GM10248 (cell line): Measurements from ENCODE around the gene REELD1.

Source experiments
- CTCF ChIA-PET: fragments of 300-600 bp; sonication (Branson Sonifier 250); formaldehyde crosslinking; extraction: SDS; loops from one replicate; lab custom pipeline; 2021; ENCODE audit warnings: antibody characterized with exemption; lab: Yijun Ruan, JAX
- POLR2A ChIA-PET: fragments of 350-650 bp; sonication (Branson Sonifier 250); formaldehyde crosslinking; extraction: SDS; loops from one replicate; lab custom pipeline; 2020; ENCODE audit warnings: antibody characterized with exemption; lab: Yijun Ruan, JAX
- DNase-seq: peaks from one replicate; pipeline ENCODE4 v3.0.0; 2012; ENCODE audit errors: extremely low spot score
- TF ChIP-seq, protein P1 (sequence below): IDR thresholded peaks from 2 replicates; pipeline ENCODE4 v1.5.1; 2012; ENCODE audit warnings: mild to moderate bottlenecking, low read depth; ENCODE audit errors: extremely low read depth, missing control alignments, control extremely low read depth

Gene REELD1

GRCh38 chr4:146214238-146214637, at the start of gene REELD1:
Gene REELD1 (plus strand): TSS chr4:146214538. CDS start chr4:146216953, 2,415 bp downstream.
- TF ChIP-seq, protein P1, sequence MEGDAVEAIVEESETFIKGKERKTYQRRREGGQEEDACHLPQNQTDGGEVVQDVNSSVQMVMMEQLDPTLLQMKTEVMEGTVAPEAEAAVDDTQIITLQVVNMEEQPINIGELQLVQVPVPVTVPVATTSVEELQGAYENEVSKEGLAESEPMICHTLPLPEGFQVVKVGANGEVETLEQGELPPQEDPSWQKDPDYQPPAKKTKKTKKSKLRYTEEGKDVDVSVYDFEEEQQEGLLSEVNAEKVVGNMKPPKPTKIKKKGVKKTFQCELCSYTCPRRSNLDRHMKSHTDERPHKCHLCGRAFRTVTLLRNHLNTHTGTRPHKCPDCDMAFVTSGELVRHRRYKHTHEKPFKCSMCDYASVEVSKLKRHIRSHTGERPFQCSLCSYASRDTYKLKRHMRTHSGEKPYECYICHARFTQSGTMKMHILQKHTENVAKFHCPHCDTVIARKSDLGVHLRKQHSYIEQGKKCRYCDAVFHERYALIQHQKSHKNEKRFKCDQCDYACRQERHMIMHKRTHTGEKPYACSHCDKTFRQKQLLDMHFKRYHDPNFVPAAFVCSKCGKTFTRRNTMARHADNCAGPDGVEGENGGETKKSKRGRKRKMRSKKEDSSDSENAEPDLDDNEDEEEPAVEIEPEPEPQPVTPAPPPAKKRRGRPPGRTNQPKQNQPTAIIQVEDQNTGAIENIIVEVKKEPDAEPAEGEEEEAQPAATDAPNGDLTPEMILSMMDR: no peak
- POLR2A ChIA-PET: no interaction called here
- CTCF ChIA-PET: interaction anchor here (1.6 to 1.7 kb wide), 2 partner anchors 11 to 119 kb away, joined by 4 to 5 read pairs; no protein-coding TSS in a partner anchor
- no peak for DNase-seq

DNA sequence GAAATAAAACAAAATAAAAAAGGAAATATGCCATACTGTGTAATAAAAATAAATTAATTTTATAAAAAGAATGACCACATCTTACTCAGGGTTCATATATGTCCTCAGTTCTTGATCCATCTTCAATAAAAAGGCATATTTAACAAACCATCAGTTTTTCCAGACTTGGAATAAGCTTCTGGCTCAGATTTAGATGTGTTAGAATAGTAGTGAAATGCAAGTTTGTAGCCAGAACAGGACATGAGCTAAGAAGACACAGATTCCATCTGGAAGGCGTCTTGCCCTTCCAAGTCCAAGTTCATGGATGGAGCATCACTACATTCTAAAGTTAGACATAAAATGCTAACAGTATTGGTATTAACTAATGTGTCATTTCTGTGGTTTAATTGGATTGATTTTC, 49.1 kb upstream of the REELD1 start:
- POLR2A ChIA-PET: no interaction called here
- no peak for DNase-seq
- TF ChIP-seq, protein P1: no peak
- CTCF ChIA-PET: interaction anchor here (0.6 to 1.3 kb wide), 2 partner anchors 16 to 70 kb away, joined by 3 read pairs; no protein-coding TSS in a partner anchor

- ChIA-PET CTCF (interaction anchor here (0.6 to 1.3 kb wide), 2 partner anchors 17 to 70 kb away, joined by 3 read pairs; no protein-coding TSS in a partner anchor), POLR2A (no interaction called here)
Measured at GRCh38 chr4:146165840-146166239, 48.5 kb upstream of the REELD1 start.

DNA sequence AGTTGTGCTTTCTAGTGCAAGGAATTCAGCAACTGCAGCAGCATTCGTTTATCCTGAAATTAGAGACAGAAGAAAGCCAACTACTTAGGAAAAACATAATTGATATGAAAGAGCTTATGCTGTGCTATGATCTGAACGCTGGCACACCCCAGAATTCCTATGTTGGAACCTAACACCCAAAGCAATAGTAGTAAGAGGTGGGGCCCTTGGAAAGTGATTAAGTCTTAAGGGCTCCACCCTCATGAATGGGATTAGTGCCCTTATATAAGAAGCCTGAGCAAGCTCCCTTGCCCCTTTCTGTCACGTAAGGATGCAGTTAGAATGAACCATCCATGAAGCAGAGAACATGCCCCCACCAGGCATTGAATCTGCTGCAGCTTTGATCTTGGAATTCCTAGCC, 44.2 kb upstream of the REELD1 start:
- POLR2A ChIA-PET: no interaction called here
- no peak for DNase-seq
- TF ChIP-seq, protein P1: no peak
- CTCF ChIA-PET: interaction anchor here (1.1 to 1.6 kb wide), 2 partner anchors 11 to 94 kb away, joined by 3 to 6 read pairs; no protein-coding TSS in a partner anchor

More at GRCh38 chr4:146165840-146166239, 48.5 kb upstream of the REELD1 start:
- TF ChIP-seq, protein P1: no peak
- no peak for DNase-seq

- TF ChIP-seq, protein P1: no peak
- POLR2A ChIA-PET: no interaction called here
- CTCF ChIA-PET: no interaction called here
- peak; percentile 88 for DNase-seq
Measured at GRCh38 chr4:146175541-146176453, 38.5 kb upstream of the REELD1 start, which contains the start of gene LSM6. Gene LSM6 (plus strand): TSS chr4:146175718. CDS start chr4:146182922, 7,204 bp downstream.

DNA sequence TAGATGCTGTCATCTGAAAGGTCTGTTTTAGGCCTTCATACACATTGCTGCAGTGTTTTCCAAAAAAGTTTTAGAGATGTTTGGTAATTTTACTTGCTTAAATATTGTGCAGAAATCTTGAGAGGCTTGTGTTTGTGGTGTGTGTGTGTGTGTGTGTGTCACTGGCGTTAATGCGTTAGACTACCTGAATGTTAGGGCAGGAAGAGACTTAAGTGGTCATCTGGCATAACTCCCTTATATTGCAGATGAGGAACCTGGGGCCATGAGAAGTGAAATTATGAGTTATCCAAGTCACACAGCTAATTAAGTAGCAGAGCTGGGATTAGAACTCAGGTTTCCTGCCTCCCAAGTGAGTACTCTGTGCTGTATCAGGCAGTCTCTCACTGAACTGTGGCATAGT, 37.4 kb upstream of the REELD1 start:
- CTCF ChIA-PET: no interaction called here
- TF ChIP-seq, protein P1: no peak
- no peak for DNase-seq
- POLR2A ChIA-PET: no interaction called here
